Activated naive CD8-positive, alpha-beta T cell treated with anti-CD3 and anti-CD28 coated beads for 36 hours (primary cell): ENCODE results near the gene ENAM. TPM values are rescaled to one million over a fixed set of nuclear protein-coding genes. Genes with fewer than 3 reads are reported as not detected.
A peak's percentile ranks its signal among the peaks of the same experiment; 100 is the strongest.
"Not testable (repeated sequence)": the region's sequence is repeated elsewhere in the genome, so short reads cannot be mapped to it uniquely, and the experiment has no call there.

ENCODE experiments used
- DNase-seq: peaks from one replicate; pipeline ENCODE4 v3.0.0; 2021
- H3K27ac Mint-ChIP-seq: one replicate; pipeline ENCODE4 v1.8.0; 2022; ENCODE audit warnings: mild to moderate bottlenecking, moderate library complexity, mixed read lengths
- H3K27me3 Mint-ChIP-seq: one replicate; pipeline ENCODE4 v1.8.0; 2022; ENCODE audit warnings: mild to moderate bottlenecking, mixed read lengths
- H3K36me3 Mint-ChIP-seq: one replicate; pipeline ENCODE4 v1.8.0; 2021; ENCODE audit warnings: mild to moderate bottlenecking, mixed read lengths
- H3K4me1 Mint-ChIP-seq: one replicate; pipeline ENCODE4 v1.8.0; 2021; ENCODE audit warnings: mixed read lengths
- H3K4me3 Mint-ChIP-seq: one replicate; pipeline ENCODE4 v1.8.0; 2022; ENCODE audit warnings: mild to moderate bottlenecking, moderate library complexity, mixed read lengths
- H3K9me3 Mint-ChIP-seq: one replicate; pipeline ENCODE4 v1.8.0; 2022; ENCODE audit warnings: mixed read lengths
- total RNA-seq, 2 experiments: library from RNA; stranded (reverse); gene quantifications; one replicate each; pipeline ENCODE4 v1.2.3, GENCODE V29; 2021

The ENAM gene
- total RNA-seq, 2 experiments from 2014 or later = not detected

DNA sequence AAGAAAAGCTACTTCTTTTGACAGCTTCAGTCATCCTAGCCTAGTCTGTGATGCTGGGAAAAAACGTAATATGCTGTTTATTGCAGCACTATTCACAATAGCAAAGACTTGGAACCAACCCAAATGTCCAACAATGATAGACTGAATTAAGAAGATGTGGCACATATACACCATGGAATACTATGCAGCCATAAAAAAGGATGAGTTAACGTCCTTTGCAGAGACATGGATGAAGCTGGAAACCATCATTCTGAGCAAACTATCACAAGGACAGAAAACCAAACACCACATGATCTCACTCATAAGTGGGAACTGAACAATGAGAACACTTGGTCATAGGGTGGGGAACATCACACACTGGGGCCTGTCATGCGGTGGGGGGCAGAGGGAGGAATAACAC, 53.6 kb downstream of the ENAM start:
- H3K4me3 Mint-ChIP-seq, DNase-seq, H3K36me3 Mint-ChIP-seq, H3K27me3 Mint-ChIP-seq, H3K27ac Mint-ChIP-seq, H3K9me3 Mint-ChIP-seq: not testable (repeated sequence)
- peaks cover 16% of the 10 kb centered on the region for H3K4me1 Mint-ChIP-seq

DNA sequence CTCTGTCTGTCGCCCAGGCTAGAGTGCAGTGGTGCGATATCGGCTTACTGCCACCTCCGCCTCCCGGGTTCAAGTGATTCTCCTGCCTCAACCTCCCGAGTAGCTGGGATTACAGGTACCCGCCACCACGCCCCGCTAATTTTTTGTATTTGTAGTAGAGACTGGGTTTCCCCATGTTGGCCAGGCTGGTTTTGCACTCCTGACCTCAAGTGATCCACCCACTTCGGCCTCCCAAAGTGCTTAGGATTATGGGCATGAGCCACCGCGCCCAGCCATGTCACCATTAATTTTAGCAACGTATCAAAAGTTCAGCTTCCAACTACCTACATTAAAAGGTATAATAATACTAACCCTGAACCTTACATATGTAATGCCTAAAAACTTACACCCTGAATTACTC, 58.8 kb downstream of the ENAM start:
- no peaks in the 10 kb centered on the region for H3K9me3 Mint-ChIP-seq
- peaks cover 33% of the 10 kb centered on the region for H3K36me3 Mint-ChIP-seq
- H3K27me3 Mint-ChIP-seq = no peaks in the 10 kb centered on the region
- DNase-seq = peak; percentile 16
- H3K27ac Mint-ChIP-seq = peak overlapping the region; percentile 97
- peaks cover 25% of the 10 kb centered on the region for H3K4me1 Mint-ChIP-seq
- peak overlapping the region; percentile 100 for H3K4me3 Mint-ChIP-seq

DNA sequence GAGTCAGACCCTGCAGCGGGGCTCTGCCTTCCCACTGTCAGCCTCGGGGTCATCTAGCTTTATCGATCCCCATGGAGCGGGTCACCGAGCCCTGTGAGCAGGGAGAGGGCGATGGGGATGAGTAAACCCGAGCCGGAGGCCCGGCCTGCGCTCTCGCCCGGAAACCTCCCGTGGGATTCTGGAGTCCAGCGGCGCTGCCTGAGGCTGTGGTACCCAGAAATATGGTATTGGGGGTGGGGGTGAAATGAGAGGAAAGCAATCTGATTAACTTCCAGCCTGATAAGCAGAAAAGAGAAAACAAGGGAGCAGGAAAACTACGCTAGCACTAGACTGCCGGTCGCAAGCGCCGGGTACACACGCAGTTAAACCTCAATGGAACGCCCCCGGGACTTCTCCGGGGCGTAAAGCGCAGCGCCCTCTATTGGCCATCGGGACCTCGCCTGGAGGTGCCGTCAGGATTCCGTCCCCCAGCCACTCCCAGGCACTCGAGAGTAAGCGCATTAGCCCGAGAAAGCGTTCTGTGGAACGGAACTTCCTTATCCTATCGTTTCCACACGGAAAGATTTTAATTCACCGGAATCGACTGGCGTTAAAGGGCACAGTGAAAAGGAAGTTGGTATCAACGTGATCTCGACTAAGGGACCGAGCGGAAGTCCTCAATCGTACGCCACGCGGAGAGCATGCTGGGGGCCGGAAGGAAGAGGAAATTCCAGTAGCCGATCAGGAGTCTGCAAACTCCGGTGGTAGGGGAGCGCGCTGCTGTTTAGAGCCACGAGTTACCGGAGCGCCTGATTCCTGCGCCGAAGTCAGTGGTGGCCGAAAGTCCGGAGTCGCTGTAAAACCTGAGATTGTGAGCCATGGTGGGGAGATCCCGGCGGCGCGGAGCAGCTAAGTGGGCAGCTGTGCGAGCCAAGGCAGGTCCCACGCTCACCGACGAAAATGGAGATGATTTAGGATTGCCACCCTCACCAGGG, 59.6 kb downstream of the ENAM start, which contains the start of gene UTP3:
Gene UTP3 (plus strand): TSS at position 712 of the 974 bp plus-strand sequence. CDS start 146 bp downstream, at position 858.
- H3K36me3 Mint-ChIP-seq = peaks cover 33% of the 10 kb centered on the region
- H3K27ac Mint-ChIP-seq = peak within 1 kb of the TSS; percentile 97
- no peaks in the 10 kb centered on the region for H3K27me3 Mint-ChIP-seq
- no peaks in the 10 kb centered on the region for H3K9me3 Mint-ChIP-seq
- peaks cover 25% of the 10 kb centered on the region for H3K4me1 Mint-ChIP-seq
- DNase-seq = peak; percentile 94
- H3K4me3 Mint-ChIP-seq = peak within 1 kb of the TSS; percentile 100

DNA sequence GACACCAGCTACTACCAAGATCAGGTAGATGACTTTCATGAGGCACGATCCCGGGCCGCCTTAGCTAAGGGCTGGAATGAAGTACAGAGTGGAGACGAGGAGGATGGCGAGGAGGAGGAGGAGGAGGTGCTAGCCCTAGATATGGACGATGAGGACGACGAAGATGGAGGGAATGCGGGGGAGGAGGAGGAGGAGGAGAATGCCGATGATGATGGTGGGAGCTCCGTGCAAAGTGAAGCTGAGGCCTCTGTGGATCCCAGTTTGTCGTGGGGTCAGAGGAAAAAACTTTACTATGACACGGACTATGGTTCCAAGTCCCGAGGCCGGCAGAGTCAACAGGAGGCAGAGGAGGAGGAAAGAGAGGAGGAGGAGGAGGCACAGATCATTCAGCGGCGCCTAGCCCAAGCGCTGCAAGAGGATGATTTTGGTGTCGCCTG, 60.3 kb downstream of the ENAM start:
- H3K36me3 Mint-ChIP-seq = peaks cover 36% of the 10 kb centered on the region
- H3K4me1 Mint-ChIP-seq = peaks cover 25% of the 10 kb centered on the region
- H3K4me3 Mint-ChIP-seq = peak overlapping the region; percentile 100
- H3K27me3 Mint-ChIP-seq = no peaks in the 10 kb centered on the region
- DNase-seq = no peak
- H3K9me3 Mint-ChIP-seq = no peaks in the 10 kb centered on the region
- peak overlapping the region; percentile 97 for H3K27ac Mint-ChIP-seq

DNA sequence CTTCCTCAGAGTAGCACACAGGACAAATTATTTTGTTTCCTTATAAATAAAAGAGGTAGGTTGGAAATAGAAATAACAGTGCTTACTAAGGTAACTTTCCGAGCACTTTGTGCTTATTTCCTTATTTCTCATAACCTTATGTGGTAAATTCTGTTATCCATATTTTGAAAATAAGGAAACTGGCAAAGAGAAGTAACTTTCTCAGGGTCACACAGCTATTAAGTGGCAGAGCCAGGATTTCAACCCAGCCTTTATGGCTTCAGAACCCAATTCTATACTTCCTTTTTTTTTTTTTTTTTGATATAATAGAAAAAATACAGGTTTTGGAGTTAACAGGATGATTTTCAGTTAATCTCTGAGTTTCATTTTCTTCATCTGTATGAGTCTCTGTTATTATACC, 63.1 kb downstream of the ENAM start:
- DNase-seq = no peak
- Mint-ChIP-seq H3K27me3 (no peaks in the 10 kb centered on the region), H3K9me3 (no peaks in the 10 kb centered on the region), H3K4me1 (peaks cover 27% of the 10 kb centered on the region), H3K36me3 (peaks cover 36% of the 10 kb centered on the region), H3K27ac (peak overlapping the region; percentile 2), H3K4me3 (peak overlapping the region; percentile 49)

DNA sequence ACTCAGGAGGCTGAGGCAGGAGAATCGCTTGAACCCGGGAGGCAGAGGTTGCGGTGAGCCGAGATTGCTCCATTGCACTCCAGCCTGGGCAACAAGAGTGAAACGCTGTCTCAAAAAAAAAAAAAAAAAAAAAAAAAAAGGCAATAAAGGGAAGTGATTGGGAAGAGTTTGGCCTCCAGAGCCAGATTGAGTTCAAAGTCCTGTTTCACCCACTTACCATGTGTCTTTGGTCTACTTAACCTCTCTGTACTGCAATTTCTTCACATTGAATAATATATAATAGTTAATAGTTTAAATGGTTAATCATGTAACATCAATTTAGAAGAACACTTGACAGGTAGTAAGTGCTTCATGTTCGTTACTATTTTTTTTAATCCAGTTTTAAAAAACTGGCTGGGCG, 66.1 kb downstream of the ENAM start:
- not testable (repeated sequence) for H3K27ac Mint-ChIP-seq, H3K9me3 Mint-ChIP-seq, DNase-seq, H3K27me3 Mint-ChIP-seq, H3K4me3 Mint-ChIP-seq
- Mint-ChIP-seq H3K4me1 (peaks cover 19% of the 10 kb centered on the region), H3K36me3 (peaks cover 24% of the 10 kb centered on the region)

Other genes starting within 250 kb of the ENAM start
- gene SMR3B, start 245.6 kb upstream of the ENAM start, total RNA-seq = not detected
- gene OPRPN, start 230.8 kb upstream of the ENAM start, total RNA-seq = not detected
- not detected for gene MUC7, start 156.5 kb upstream of the ENAM start, total RNA-seq
- gene AMTN, start 110.2 kb upstream of the ENAM start, total RNA-seq = not detected
- gene AMBN, start 36.5 kb upstream of the ENAM start, total RNA-seq = not detected
- gene JCHAIN, start 37.8 kb downstream of the ENAM start, total RNA-seq = not detected
- gene UTP3, start 59.8 kb downstream of the ENAM start, total RNA-seq = 10 to 100 TPM; 46.9 to 49.7 TPM
- 10 to 100 TPM; 10.1 to 11.3 TPM for gene RUFY3, start 93.2 kb downstream of the ENAM start, total RNA-seq
- 100 to 1,000 TPM; 118 to 122 TPM for gene GRSF1, start 211.1 kb downstream of the ENAM start, total RNA-seq